GM18907 (cell line): Measurements from ENCODE around the gene ROBO3.

Source experiments
- ATAC-seq: cut with Tn5 transposase; IDR thresholded peaks from one replicate; pipeline ENCODE4 v1.9.1; 2021; ENCODE audit warnings: mild to moderate bottlenecking, moderate library complexity; ENCODE audit not compliant: unreplicated experiment

The ROBO3 gene

GRCh38 chr11:124891373-124891861 lies 26.2 kb downstream of the ROBO3 start:
- no peak for ATAC-seq

- no peak for ATAC-seq
Measured at GRCh38 chr11:124892146-124892545, 26.9 kb downstream of the ROBO3 start.

GRCh38 chr11:124892750-124893454 lies 27.7 kb downstream of the ROBO3 start:
- no peak for ATAC-seq

- ATAC-seq = no peak
Measured at GRCh38 chr11:124893781-124894401, 28.7 kb downstream of the ROBO3 start.

GRCh38 chr11:124894606-124895430 lies 29.6 kb downstream of the ROBO3 start:
- ATAC-seq = no peak

GRCh38 chr11:124895471-124895971 lies 30.3 kb downstream of the ROBO3 start:
- no peak for ATAC-seq

GRCh38 chr11:124896071-124896750 lies 31.0 kb downstream of the ROBO3 start:
- no peak for ATAC-seq

- ATAC-seq = no peak
Measured at GRCh38 chr11:124896821-124897391, 31.7 kb downstream of the ROBO3 start.

GRCh38 chr11:124897674-124898262 lies 32.5 kb downstream of the ROBO3 start, which contains the start of gene ROBO4:
Gene ROBO4 (minus strand): TSS chr11:124897865. CDS start chr11:124897795, 70 bp downstream.
- ATAC-seq = no peak

- no peak for ATAC-seq
Measured at GRCh38 chr11:124898263-124898680, 33.0 kb downstream of the ROBO3 start.

- no peak for ATAC-seq
Measured at GRCh38 chr11:124898711-124899110, 33.5 kb downstream of the ROBO3 start.

- no peak for ATAC-seq
Measured at GRCh38 chr11:124899383-124900145, 34.3 kb downstream of the ROBO3 start.

- no peak for ATAC-seq
Measured at GRCh38 chr11:124900464-124900863, 35.2 kb downstream of the ROBO3 start.

GRCh38 chr11:124902616-124903015 lies 37.4 kb downstream of the ROBO3 start:
- ATAC-seq = no peak

GRCh38 chr11:124915541-124916369 lies 50.5 kb downstream of the ROBO3 start:
- ATAC-seq = no peak

- no peak for ATAC-seq
Measured at GRCh38 chr11:124916370-124916710, 51.1 kb downstream of the ROBO3 start.

- ATAC-seq = no peak
Measured at GRCh38 chr11:124917115-124917637, 51.9 kb downstream of the ROBO3 start.

GRCh38 chr11:124918950-124919349 lies 53.7 kb downstream of the ROBO3 start, which contains the start of gene HEPN1:
Gene HEPN1 (plus strand): TSS chr11:124919250.
- no peak for ATAC-seq
